Thyroid gland (tissue), 4 donors: ENCODE results near the gene ZFYVE1.

Experiments
- CTCF ChIP-seq, 6 experiments: fragments of 200-600 bp in 3 of 6; fragments of 450-650 bp in 3 of 6; sonication (generic) in 3 of 6; IDR thresholded peaks; one replicate each; pipeline ENCODE4 v1.5.1; 2016 to 2019; ENCODE audit warnings: antibody characterized with exemption in 6 of 6, mild to moderate bottlenecking in 2 of 6, inconsistent platforms in 1 of 6, moderate library complexity in 1 of 6
- POLR2A ChIP-seq, 2 donors: fragments of 450-650 bp; IDR thresholded peaks; one replicate each; pipeline ENCODE4 v1.6.1; 2017; ENCODE audit warnings: antibody characterized with exemption in 2 of 2, mild to moderate bottlenecking in 2 of 2, moderate library complexity in 1 of 2

- TF ChIP-seq CTCF (IDR thresholded peaks at IDR 0.05) (no peak), POLR2A (IDR thresholded peaks at IDR 0.05) (no peak)
These were observed 23.2 kb downstream of the ZFYVE1 start for GRCh38 chr14:73003681-73004080.
